Hepatocyte (in vitro differentiated cells): ENCODE data around the gene NUBPL.

Experiments
- EZH2 ChIP-seq: fragments of 200-600 bp; sonication (generic); IDR thresholded peaks from 2 replicates; pipeline ENCODE4 v1.6.1; 2016; ENCODE audit warnings: antibody characterized with exemption, mild to moderate bottlenecking, borderline replicate concordance
- TF ChIP-seq, protein P1 (sequence below): fragments of 200-600 bp; sonication (generic); IDR thresholded peaks from 2 replicates; pipeline ENCODE4 v1.5.1; 2016; ENCODE audit warnings: antibody characterized with exemption, mild to moderate bottlenecking; ENCODE audit not compliant: poor library complexity

DNA sequence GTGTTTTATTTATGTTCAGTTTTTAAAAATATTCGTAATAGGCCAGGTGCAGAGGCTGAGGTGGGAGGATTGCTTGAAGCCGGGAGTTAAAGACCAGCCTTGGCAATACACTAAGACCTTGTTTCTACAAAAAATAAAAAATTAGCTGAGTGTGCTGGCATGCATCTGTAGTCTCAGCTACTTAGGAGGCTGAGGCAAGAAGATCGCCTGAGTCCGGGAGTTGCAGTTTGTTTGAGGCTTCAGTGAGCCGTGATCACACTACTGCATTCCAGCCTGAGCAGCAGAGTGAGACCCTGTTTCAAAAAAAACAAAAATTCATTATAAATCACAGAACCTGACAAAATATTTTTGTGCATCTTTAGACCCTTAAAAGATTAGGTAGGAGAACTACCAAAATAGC, 275.8 kb downstream of the NUBPL start:
- TF ChIP-seq EZH2 = no peak
- TF ChIP-seq, protein P1, sequence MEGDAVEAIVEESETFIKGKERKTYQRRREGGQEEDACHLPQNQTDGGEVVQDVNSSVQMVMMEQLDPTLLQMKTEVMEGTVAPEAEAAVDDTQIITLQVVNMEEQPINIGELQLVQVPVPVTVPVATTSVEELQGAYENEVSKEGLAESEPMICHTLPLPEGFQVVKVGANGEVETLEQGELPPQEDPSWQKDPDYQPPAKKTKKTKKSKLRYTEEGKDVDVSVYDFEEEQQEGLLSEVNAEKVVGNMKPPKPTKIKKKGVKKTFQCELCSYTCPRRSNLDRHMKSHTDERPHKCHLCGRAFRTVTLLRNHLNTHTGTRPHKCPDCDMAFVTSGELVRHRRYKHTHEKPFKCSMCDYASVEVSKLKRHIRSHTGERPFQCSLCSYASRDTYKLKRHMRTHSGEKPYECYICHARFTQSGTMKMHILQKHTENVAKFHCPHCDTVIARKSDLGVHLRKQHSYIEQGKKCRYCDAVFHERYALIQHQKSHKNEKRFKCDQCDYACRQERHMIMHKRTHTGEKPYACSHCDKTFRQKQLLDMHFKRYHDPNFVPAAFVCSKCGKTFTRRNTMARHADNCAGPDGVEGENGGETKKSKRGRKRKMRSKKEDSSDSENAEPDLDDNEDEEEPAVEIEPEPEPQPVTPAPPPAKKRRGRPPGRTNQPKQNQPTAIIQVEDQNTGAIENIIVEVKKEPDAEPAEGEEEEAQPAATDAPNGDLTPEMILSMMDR = no peak
